GM19023 (cell line): ENCODE results near the gene SYNDIG1.

Source experiments
- ATAC-seq: cut with Tn5 transposase; IDR thresholded peaks from one replicate; pipeline ENCODE4 v1.9.1; 2021; ENCODE audit warnings: mild to moderate bottlenecking, moderate library complexity; ENCODE audit not compliant: unreplicated experiment

Gene SYNDIG1

DNA sequence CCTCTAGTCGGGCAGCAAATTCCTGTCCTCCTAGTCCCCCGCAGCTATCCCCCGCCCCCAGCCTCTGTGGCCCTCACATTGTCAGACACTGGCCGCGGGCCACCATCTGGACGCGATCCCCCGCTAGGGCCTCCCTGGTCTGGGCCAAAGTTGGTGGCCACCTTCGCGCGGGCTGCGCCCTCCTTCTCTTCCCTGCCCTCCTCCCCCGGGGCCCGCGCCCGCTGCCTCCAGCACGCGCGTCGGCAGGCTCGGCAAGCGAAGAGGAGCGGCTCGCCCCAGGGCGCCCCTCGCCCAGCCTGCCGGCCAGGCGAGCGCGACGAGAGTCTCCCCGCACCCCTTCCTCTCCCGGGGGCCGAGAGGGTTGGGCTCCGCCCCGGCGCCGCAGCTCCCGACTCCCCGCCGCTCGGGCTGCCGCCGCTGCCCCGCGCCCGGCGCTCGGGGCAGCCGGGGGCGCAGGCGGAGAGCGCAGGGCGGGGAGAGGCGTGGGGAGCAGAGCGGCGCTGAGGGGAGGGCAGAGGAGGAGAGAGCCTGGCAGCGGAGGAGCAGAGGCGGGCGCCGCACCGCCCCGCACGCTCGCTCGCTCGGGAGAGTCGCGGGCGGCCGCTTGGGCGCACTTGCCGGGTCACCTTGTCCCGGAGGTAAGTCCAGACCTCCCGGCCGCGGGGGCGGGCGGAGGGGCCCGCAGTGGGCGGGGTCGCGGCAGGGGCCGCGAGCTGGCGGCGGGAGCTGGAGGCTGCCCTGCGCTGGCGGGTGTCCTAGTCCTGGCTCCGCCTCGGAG is at the start of gene SYNDIG1:
TSS of gene SYNDIG1 (plus strand) at position 514 of the 778 bp plus-strand sequence. CDS start 73,469 bp downstream, outside the sequence.
- ATAC-seq: no peak

DNA sequence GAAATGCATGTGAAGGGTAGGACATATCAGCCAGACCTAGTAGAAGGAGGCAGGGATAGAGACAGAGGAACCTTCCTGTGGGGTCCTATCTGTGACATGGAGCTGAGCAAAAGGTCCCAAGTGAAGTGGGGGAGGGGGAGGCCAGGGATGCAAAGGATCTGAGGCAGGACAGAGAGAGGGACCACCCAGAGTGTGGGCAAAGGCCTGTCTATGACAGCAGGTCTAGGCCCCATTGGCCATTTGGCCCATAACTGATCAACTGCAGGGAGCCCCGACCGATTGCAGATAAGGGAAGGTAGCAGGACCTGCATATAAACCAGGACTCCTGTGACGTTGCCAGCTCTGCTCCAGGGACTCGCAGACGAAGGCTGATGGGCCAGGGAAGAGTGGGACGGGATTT is 49.6 kb upstream of the SYNDIG1 start:
- ATAC-seq: no peak

DNA sequence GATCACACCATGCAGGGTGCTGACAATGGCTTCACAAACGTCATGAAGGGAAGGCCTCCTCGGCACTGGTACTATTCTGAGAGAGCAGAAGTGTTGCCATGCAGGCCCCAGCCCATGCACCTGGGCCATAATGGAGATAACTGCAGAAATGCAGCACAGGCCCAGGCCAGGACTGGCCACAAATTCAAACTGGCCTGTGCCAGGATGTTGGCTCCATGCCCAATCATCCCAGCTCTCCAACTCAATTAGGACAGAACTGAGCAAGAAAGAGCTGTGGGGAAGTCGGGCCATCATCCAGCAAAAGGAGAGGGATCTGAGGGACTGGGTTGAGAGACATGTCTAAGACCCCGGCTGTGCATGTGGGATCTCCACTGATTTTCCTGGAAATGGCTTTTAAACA is 48.9 kb upstream of the SYNDIG1 start:
- ATAC-seq: no peak

DNA sequence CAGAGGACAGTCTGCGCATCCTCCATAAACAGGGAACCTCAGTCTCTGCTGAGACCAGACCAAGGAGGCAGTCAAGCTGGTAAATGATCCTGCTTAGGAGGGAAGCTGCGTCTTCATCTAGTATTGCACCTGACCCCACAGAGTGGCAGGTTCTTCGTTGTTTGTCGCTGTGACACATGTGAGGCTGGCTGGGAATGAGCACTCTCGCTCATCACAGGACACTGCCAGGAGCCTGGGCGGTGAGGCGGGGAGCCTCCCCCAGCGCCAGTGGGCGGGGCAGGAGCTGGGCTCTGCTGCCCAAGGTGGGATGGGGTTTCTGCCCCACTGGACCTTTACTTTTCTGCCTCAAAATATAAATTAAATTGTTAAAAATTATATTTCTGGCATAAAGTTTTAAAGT is 48.4 kb upstream of the SYNDIG1 start:
- no peak for ATAC-seq

DNA sequence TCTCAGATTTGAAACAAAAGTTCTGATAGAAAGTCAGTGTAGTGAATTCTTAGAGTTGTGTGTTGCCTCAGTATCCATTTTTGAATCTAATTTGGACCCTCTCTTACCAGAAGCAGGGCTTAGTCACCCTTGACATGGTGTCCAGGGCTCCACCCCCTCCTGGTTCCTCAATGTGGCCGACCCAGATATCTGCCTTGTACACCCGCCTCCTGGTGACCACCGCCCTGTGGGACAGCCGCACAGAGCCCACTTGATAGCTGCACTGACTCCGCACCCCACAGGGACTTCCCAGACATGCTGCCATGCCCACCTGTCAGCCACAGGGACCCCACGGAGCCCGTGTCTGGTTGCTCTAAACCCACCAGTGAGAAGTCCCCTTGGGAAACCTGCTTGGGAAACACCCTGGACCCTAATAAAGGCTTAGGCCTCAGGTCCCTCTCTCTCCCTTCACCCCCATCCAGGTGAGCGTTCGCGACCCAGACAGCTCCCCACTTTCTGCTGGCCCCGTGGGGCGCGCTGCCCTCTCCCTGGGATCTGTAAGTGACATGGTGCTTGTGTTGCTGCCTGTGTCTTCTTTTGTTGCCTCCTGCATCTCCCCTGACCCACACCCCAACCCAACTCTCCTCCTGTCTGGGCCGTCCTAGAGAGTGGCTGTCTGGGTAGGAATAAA is 47.2 kb upstream of the SYNDIG1 start:
- ATAC-seq: no peak

DNA sequence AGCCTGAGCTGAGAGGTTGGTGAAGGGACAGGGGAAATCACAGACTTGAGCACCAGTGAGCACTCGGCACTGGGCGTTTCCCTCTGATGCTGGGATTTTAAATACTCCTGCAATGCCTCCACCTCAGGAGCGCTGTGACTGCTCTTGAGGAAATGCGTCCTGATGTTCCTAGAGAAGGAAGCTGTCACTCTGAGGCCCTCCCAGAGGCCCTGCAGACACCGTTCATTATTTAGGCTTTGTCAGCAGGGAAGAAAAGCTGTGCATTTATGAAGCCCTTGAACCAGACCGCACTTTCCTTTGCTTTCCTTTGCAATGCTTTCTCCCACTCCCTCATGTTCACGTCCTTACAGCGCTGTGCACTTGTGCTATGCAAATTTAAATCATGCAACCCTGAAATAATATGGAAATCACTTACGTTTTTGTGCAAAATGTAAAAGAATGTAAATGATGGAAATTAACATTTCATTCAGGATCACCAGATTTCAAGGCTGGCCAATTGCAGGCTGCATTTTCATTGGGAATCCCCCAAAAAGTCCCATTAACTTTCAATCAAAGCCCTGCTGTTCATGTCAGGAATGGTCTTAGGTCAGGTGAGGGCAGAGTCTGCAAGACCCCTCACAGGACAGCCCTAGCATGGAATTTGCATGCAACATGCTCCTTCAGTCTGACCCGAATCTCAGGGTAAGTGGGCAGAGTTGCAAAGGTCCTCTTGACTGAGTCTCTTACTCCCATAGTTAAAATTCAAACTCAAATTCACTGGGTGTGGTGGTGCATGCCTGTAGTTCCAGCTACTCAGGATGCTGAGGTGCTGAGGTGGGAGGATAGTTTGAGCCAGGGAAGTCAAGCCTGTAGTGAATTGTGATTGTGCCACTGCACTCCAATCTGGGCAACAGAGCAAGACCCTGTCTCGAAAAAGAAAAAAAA is 45.8 kb upstream of the SYNDIG1 start:
- no peak for ATAC-seq

DNA sequence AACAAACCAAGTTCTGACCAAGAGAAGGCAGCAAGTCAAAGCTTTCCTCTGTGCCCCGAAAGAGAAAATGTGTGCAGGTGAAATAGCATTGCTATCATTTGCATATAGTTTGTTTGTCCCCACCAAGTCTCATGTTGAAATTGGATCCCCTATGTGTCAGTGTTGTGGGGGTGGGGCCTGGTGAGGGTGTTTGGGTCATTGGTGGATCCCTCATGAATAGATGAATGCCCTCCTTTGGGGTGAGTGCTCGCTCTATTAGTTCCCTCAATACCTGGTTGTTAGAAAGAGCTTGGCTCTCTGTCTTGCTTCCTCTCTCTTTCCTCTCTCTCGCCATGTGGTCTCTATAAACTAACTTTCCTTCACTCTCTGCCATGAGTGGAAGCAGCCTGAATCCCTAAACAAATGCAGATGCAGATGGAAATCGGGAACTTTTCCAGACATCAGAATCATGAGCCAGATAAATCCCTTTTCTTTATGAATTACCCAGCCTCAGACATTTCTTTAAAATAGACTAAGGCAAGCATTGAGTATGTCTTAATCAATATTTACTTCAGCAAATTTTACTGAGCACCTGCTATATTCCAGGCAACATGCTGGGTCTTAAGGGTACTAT is 43.8 kb upstream of the SYNDIG1 start:
- no peak for ATAC-seq

DNA sequence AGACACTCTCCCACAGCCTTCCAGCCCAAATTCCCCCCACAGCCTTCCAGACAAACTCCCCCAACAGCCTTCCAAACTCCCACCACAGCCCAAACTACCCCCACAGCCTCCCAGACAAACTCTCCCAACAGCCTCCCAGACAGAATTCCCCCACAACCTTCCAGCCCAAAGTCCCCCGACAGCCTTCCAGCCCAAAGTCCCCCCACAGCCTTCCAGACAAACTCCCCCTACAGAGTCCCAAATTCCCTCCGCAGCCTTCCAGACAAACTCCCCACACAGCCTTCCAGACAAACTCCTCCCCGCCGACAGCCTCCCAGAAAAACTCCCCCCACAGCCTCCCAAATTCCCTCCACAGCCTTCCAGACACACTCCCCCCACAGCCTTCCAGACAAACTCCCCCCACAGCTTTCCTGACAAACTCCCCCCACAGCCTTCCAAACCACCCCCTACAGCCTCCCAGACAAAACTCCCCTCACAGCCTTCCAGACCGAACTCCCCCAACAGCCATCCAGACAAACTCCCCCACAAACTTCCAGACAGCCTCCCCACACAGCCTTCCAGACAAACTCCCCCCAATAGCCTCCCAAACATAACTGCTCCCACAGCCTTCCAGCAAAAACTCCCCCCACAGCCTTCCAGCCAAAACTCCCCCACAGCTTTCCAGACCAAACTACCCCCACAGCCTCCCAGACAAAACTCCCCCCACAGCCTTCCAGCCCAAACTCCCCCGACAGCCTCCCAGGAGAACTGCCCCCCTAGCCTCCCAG is 38.0 kb upstream of the SYNDIG1 start:
- ATAC-seq: no peak

DNA sequence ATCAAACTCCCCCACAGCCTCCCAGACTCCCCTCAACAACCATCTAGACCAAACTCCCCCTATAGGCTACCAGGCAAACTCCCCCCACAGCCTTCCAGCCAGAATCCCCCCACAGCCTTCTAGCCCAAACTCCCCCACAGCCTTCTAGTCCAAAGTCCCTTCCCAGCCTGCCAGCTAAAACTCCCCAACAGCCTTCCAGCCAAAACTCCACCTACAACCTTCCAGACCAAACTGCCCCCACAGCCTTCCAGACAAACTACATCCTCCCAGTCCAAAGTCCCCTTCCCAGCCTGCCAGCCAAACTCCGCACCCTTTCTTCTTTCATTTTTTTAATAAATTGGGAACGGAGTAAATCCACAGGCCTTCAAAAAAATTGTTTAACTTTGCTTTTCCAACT is 37.4 kb upstream of the SYNDIG1 start:
- ATAC-seq: no peak

DNA sequence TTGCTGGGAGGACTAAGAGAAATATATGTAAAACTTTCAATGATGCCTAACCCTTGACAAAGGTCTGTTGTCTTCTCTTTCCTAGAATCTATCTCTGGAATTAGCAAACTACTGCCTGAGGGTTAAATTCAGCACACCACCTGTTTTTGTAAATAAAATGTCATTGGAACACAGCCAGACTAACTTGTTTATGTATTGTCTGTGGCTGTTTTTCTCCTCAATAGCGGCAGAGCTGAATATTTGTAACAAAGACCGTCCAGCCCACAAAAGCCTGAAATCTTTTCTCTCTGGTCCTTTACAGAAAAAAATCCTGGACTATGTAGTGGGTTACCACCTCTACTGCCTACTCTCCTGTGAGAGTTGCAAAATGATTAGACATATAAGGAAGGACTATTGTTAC is 33.3 kb upstream of the SYNDIG1 start:
- no peak for ATAC-seq

DNA sequence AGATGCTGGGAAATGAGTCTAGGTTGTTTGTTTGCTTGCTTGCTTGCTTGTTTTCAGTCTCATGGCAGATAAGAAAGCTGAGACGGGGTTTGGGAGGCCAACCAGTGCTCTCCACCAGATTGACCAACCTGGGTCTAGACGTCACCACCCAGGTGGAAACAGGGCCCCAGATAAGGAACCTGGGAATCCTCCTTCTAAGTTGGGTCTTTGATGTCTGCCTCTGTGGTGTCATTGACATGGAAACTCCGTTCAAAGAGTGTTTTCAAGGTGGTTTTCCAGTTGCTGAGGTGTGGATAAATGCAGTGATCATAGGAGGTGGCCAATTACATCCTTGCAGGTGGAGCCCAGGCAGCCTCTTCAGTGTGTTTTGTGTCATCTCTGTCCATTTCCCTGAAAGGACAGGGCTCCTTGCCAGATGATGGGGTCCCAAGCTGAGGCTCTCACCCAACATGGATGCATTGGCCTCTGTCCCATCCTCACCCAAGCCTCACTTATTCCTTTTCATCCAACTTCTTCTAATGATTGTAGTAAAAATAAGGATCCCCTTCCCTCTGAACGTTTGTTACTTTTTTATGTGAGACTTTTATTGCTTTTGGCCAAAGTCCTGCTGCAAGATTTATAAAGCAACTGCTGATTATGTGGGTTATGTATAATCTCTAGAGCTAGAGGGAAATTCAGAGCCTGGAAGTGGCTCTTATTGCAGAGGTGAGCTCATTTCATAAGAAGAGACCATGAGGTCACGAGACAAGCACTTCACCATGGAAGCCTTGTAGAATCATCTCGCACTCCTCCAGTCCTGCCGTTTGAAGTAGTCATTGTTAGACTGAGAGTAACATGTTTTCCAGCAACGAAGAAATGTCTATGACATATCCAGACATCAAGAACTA is 32.0 kb upstream of the SYNDIG1 start:
- no peak for ATAC-seq

DNA sequence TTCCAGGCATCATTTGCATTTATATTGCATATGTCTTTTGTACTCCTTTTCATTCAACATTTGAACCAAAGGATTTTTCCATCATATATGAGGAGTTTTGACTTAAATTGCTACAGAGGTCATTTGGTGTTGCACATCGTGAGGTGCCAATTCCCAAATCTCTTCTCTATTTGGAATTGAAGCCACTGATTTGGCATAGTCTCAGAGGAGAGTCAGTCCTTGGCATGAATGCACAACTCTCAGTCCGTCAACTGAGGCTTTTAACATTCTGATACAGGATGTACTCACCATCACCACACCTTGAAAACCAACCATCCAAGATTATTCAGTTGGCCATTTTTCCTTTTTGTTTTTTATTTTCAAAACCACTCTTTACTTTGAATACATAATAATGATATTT is 31.1 kb upstream of the SYNDIG1 start:
- ATAC-seq: no peak

DNA sequence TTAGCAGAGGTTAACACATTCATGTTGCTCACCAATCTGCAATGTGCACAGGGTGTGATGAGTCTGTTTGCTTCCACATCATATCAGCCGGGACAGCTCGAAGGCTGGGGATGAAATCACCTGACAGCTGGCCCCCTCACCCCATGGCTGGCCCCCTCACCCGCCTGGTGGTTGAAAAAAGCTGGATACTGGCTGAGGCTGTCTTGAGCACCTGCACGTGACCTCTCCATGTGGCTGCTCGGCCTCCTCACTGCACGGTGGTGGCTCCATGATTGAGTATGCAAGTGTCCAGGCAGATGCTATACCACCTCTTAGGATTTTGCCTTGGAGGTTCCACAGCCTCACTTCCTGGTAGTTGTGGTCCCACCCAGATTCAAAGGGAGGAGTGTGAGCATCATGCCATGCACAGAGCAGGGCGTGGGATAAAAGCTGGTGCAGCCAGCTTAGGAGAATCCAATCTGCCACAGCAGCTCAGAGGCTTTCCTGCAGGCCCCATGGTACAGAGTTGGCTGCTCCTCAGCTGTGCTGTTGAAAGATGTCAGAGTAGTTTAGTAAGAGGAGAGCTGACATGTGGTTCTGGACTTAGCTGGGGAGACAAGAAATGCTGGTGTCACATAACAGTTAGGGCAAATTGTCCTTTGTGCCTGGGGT is 29.6 kb upstream of the SYNDIG1 start:
- ATAC-seq: no peak

DNA sequence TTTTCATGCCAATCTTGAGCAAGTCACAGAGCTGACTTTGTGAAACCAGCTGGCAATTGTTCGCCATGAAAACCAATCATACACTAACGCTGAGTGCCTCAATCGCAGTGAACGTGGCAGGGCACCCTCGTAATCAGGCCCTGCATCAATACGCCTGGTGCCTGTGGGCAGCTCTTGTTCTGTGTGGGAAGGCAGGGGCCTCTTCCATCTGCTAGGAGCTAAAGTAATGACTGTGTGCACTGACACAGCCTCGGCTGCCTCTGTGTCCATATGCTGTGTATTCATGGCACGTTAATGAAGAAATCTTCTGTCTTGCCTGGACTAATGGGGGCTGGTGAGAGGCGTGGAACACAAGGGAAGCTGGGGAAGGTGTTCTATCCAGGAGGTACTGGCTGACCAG is 27.8 kb upstream of the SYNDIG1 start:
- ATAC-seq: no peak

DNA sequence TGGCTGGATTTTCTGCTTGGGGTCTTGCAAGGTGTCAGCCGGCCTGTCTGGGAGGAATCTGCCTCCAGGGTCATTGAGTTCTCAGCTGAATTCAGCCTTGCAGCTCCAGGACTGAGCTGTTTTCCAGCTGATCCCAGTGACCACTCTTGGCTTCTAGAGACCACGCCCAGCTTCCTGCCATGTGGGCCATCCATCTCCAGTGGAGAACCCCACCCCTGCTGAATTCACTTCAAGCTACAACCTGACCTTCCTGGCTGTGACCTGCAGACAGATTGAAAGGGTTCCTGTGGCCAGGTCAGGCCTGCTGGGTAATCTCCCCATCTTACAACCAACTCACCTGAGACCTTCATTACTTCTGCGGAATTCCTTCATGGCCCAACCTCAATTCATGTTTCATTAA is 26.5 kb upstream of the SYNDIG1 start:
- ATAC-seq: no peak

DNA sequence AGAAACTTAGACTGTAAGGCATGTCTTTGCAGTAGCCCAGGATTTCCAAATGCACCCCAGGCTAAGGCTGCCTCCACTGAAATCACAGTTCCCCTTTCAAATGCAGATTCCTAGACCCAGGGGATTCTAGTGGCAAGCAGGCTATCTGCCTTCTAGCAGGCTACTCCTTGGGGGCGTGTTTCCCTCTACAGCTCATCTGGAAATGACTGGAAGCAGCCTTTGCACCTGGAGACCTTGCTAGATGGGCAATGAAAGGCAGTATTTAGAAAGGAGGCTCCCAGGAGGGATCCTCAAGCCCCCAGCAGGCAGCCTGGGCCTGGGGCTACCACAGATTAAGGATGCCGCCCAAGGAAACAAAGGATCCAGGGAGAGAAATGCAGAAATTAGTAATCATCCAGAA is 26.0 kb upstream of the SYNDIG1 start:
- ATAC-seq: no peak

DNA sequence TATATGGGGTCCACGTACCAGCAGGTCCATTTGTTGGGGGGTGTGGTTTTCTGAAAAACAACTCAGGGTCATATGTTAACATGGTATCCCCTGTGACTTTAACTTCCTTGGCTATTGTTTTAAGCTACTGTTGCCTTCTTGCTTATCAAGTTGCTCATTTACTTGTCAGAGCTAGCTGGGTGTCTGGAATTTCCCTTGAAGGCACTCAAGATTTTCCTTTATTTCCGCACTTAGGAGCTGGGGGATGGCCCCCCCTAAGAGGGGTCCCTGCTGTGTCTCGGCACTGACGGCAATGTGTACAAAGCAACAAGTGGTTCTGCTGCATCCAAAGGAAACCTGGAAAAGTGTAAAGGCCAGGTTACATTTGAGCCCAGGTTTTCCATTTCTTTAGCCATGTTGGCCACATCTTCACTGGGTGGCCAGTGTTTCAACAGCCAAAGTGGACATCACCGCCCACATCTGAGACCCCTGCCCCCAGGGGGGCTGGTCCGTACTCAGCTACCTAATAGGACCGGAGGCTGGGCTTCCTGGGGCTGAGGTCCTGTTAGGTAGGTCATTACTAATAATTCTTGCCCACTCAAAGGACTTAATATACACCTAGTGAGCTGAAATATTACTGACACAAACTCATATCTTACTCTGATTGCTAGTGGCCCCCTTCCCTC is 24.8 kb upstream of the SYNDIG1 start:
- ATAC-seq: no peak

DNA sequence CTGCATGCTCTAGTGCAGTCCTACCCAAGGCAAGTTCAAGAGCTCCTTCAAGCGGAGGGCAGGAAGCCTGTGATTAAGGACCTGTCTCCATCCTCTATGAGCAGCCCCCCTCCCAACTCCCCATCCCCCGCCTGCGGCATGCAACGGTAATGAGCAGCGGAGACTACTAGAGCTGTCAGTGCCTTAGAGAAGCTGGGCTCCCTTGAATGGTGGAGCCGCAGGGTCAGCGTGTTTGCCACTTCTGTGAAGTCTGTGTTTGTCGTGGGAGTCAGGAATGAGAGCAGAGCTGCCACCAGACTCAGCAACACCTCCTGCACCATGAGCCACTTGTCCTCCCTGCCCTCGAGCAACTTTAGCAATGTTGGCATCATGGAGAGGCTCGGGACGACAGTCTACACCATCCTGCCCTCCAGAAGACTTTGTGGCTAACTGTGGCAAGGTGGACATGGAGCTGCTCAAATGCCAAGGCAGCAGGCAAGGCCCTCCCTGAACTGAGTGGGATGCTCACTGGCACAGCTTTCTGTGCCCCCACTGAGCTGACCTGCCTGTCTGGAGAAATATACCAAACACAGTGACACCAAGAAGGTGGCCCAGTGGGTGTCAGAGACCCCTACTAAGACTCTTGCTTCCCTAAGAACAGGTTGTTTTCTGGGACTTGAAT is 23.8 kb upstream of the SYNDIG1 start:
- ATAC-seq: no peak
